ENCODE data around the gene USHBP1. TPM values are rescaled to one million over a fixed set of nuclear protein-coding genes. Genes with fewer than 3 reads are reported as not detected.
A peak's percentile ranks its signal among the peaks of the same experiment; 100 is the strongest.

USHBP1 gene
- total and polyA plus RNA-seq, 2 of the 13 experiments (the other 11 are each of a cell fraction or from before 2014, with no cell fraction given), result 0.15 to 1.5 TPM

DNA sequence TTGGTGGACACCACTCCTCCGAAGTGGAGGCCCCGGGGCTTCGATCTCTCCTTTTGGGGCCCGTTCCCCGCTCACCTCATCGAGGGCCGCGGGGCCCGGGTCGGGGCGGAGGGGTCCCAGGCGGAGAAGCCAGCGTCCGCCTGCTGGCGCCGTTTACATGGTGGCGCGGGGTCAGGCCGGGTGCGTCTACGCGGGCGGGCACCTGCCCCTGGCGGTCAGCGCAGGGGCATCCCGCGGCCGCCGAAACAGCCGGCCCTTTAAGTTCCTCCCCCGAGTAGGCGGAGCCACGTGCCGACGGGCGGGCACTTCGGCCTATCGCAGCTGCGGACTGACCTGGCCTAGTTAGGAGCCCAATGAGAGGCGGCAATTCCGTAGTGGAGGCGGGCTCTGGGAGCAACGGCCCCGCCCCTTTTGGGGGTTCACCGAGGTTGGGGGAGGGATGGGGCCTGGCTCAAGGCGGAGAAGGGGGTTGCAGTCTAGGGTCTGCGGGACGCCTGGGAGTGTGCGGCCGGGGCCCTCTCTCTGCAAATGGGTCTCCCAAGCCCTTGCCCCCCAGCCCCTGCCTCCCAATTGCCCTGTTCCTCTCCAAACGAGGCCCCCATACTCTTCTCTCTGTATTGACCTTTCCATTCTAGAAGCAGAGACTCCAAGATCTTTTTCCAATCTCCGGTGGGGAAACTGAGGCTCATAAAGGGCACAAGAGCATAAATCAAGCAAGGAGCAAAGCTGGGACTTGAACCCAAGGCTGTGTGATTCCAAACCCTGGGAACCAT, 38.8 kb upstream of the USHBP1 start, which contains the start of gene ABHD8 (continued):
- no peak for TF ChIP-seq ZBTB10 (CRISPR knock-in tag; IDR thresholded peaks at IDR 0.05; ENCODE audit: borderline replicate concordance)
- no peak for TF ChIP-seq IKZF5 (CRISPR knock-in tag; IDR thresholded peaks at IDR 0.05)
- no peak for TF ChIP-seq ARID5B (CRISPR knock-in tag; IDR thresholded peaks at IDR 0.05)
- no peak for TF ChIP-seq HMG20A (CRISPR knock-in tag; IDR thresholded peaks at IDR 0.05; ENCODE audit: borderline replicate concordance)
- TF ChIP-seq, protein P1, sequence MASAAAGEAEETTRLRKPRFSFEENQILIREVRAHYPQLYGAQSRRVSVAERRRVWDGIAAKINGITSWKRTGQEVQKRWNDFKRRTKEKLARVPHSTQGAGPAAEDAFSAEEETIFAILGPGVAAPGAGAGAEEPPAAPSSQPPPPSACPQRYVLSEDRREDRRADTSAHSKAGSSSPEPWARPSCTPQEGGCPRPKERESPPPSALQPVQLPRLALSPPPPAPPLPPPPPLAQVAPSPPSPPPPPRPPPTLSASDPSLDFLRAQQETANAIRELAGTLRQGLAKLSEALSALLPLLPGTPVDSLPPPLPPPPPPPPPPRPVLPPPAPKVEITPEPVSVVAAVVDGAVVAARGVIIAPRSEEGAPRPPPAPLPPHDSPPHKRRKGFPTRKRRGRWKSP (CRISPR knock-in tag; IDR thresholded peaks at IDR 0.05), result no peak
- no peak for TF ChIP-seq HNRNPH1 (optimal IDR thresholded peaks at IDR 0.05; ENCODE audit: low read depth, low read length)
- TF ChIP-seq HNF4A (CRISPR knock-in tag; IDR thresholded peaks at IDR 0.05), result no peak
- TF ChIP-seq TEAD2 (CRISPR knock-in tag; IDR thresholded peaks at IDR 0.05), result no peak
- TF ChIP-seq ZNF329 (CRISPR knock-in tag; IDR thresholded peaks at IDR 0.05; ENCODE audit: low read depth), result no peak
- no peak for TF ChIP-seq ZBTB39 (CRISPR knock-in tag; IDR thresholded peaks at IDR 0.05)
- TF ChIP-seq NFYB (CRISPR knock-in tag; IDR thresholded peaks at IDR 0.05), result peak; percentile 91
- no peak for TF ChIP-seq ZC3H4 (CRISPR knock-in tag; IDR thresholded peaks at IDR 0.05; ENCODE audit: borderline replicate concordance)
- TF ChIP-seq REST (IDR thresholded peaks at IDR 0.05; ENCODE audit: borderline replicate concordance in 1 of 2, low read depth in 1 of 2, low read length in 2 of 2), result no peak

Measured in HepG2 (cell line).